ENCODE measurements around the gene CDK18.

Gene CDK18

GRCh38 chr1:205504311-205505075 lies at the start of gene CDK18:
CDK18 (plus strand) TSS chr1:205504669; CDS start chr1:205523168, 18,499 bp downstream.
- no peak within 1 kb of the TSS for H3K4me3 ChIP-seq (ENCODE audit: low read depth, low read length)
- no peak for TF ChIP-seq CTCF (IDR thresholded peaks at IDR 0.05; ENCODE audit: borderline replicate concordance, insufficient read depth, low read depth, low read length)

- H3K4me3 ChIP-seq (ENCODE audit: low read depth, low read length), result no peak overlapping the region
Observed at GRCh38 chr1:205454903-205455335, 49.5 kb upstream of the CDK18 start.

DNA sequence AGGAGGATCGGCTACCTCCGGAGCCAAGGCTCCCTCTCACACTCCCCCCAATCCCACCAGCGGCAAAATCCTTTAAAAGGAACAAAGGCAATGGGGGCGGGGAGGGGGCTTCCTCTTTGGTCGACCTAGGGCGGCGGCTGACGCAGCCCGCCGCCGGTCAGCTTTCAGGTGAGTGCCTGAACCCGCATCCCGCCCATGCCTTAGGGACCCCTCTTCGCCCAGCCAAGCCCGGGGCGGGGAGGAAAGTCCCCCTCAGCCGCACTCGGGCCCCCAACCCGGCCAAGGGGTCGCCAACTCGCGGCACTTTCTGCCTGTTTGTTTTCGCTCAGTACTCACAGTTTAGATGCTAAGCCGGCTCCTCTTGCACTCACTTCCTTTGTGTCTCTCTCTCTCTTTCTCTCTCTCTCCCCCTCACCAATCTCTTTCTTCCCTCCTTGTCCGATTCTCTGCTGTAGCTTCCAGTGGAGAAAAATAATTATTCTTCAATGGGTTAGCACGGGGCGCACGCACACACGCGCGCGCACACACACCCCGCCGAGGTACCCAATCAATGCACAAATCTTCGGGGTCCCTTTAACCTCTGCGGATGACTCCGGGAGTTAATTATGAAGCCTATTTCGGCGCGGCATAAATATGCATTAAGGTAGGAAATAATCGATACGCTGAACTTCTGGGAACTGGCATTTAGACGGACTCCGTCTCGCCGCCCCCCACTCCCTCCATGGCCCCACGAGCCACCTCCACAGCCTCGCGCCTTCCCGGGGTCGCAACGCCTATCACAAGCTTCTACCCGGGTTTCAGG lies 48.7 kb upstream of the CDK18 start, which contains the start of gene BLACAT1:
Gene BLACAT1 (minus strand): TSS at position 465 of the 802 bp plus-strand sequence.
- H3K4me3 ChIP-seq (ENCODE audit: low read depth, low read length), result no peak within 1 kb of the TSS
- no peak for TF ChIP-seq CTCF (IDR thresholded peaks at IDR 0.05; ENCODE audit: borderline replicate concordance, insufficient read depth, low read depth, low read length)

More at GRCh38 chr1:205454903-205455335, 49.5 kb upstream of the CDK18 start:
- TF ChIP-seq CTCF (IDR thresholded peaks at IDR 0.05; ENCODE audit: borderline replicate concordance, insufficient read depth, low read depth, low read length), result no peak

- H3K4me3 ChIP-seq (ENCODE audit: low read depth, low read length), result no peak overlapping the region
Observed at GRCh38 chr1:205456383-205456867, 48.0 kb upstream of the CDK18 start.

DNA sequence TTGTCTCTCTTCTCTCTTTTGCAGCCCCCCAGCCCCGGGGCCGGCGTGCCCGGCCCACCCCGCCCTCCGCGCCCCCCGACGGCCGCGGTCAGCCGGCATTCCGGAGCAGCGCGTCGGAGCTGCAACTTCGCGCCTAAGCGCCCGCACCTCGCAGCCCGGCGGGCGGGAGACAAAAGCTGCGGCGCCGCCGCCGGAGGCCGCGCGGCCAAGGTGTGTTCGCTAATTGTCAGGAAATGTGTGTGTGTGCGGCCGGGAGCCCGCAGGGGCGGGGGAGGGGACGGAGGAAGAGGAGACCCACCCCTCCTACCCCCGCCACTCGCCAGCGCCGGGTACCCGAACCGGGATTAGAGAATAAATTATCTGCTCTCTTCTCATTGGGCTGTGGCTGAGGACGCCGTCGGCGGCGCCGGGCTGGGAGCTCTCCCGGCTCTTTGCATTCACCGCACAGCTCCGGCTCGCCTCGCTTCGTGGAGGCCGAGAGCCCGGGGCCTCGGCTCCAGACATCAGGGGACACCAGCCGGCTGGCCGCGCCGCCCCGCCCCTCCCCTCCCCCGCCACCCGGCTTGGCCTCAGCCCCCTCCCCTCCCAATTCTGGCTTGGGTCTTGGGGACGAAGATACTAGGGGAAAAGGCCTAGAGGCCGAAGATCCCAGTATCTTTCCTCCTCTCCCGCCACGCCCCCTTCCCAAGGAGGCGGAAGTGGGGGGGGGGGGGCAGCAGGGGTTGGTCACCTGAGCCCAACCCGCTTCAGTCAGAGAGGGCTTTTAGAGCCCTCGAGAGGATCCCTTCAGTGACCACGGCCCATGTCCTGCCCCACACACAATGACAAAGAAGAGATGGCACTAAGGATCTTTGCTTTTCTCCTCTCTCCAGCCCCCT lies 47.4 kb upstream of the CDK18 start:
- no peak overlapping the region for H3K4me3 ChIP-seq (ENCODE audit: low read depth, low read length)

More at GRCh38 chr1:205456383-205456867, 48.0 kb upstream of the CDK18 start:
- TF ChIP-seq CTCF (IDR thresholded peaks at IDR 0.05; ENCODE audit: borderline replicate concordance, insufficient read depth, low read depth, low read length), result no peak

More for the DNA sequence above, 47.4 kb upstream of the CDK18 start:
- no peak for TF ChIP-seq CTCF (IDR thresholded peaks at IDR 0.05; ENCODE audit: borderline replicate concordance, insufficient read depth, low read depth, low read length)
